Kidney epithelial cell (primary cell): Measurements from ENCODE around the gene TCFL5. TPM values are rescaled to one million over a fixed set of nuclear protein-coding genes. Genes with fewer than 3 reads are reported as not detected.

Experiments
- DNase-seq: peaks from one replicate; pipeline ENCODE4 v3.0.0-alpha.2; 2010; ENCODE audit warnings: low read depth
- H3K27me3 ChIP-seq: 2 replicates; pipeline ENCODE4 v1.6.0; 2011; ENCODE audit warnings: low read length; ENCODE audit not compliant: control insufficient read depth, insufficient read depth
- H3K36me3 ChIP-seq: 2 replicates; pipeline ENCODE4 v1.5.1; 2011; ENCODE audit warnings: low read length; ENCODE audit not compliant: control insufficient read depth, insufficient read depth
- H3K4me3 ChIP-seq: 2 replicates; pipeline ENCODE4 v1.5.1; 2011; ENCODE audit warnings: low read depth, mild to moderate bottlenecking, control low read depth, low read length
- total RNA-seq: library from RNA; depleted of rRNA; stranded (reverse); fragments of >200 nt; gene quantifications from 2 replicates; pipeline ENCODE4 v1.2.3, GENCODE V29; 2015
- TF ChIP-seq, protein P1 (sequence below): IDR thresholded peaks from 2 replicates; pipeline ENCODE4 v1.5.1; 2011; ENCODE audit warnings: mild to moderate bottlenecking, moderate library complexity, low read length, control low read depth, inconsistent platforms; ENCODE audit not compliant: insufficient read depth, poor library complexity, severe bottlenecking

TCFL5 gene
- total RNA-seq, 1 donor from 2014 or later, result 5.4 TPM

DNA sequence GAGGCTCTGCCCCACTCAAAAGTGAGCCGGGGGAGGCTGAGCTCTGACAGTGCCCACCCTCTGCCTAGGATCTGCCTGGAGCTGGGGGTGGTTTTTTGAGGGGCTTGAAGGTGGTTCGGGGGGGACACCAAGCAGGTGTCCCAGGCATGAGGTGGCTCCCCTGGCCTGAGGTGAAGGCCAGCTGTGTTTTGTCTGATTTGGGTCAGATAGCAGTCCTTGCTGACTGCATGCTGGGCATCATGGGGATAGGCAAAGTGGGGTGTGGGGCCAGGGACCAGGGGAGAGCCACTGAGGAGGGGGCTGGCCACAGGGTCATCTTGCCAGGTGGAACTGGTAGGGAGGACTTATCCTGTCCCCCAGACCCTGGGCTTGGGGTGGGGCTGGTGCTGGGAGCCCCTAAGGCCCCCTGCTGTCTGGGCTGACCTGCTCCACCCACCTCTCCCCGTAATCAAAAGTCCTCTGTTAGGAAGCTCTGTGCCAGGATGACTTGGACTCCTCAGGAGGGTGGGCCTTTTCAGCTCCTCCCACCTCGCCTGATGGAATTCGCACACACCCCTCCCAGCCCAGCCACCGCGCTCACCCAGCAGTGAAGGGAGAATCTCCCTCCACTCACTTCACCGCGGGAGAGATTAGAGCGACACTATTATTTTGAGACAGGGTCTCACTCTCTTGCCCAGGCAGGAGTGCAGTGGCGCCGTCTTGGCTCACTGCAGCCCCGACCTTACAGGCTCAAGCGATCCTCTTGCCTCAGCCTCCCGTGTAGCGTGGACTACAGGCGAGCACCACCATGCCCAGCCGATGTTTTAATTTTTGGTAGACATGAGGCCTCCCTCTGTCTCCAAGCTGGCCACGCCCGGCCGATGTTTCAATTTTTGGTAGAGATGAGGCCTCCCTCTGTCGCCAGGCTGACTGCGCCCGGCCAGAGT is 46.3 kb downstream of the TCFL5 start:
- TF ChIP-seq, protein P1, sequence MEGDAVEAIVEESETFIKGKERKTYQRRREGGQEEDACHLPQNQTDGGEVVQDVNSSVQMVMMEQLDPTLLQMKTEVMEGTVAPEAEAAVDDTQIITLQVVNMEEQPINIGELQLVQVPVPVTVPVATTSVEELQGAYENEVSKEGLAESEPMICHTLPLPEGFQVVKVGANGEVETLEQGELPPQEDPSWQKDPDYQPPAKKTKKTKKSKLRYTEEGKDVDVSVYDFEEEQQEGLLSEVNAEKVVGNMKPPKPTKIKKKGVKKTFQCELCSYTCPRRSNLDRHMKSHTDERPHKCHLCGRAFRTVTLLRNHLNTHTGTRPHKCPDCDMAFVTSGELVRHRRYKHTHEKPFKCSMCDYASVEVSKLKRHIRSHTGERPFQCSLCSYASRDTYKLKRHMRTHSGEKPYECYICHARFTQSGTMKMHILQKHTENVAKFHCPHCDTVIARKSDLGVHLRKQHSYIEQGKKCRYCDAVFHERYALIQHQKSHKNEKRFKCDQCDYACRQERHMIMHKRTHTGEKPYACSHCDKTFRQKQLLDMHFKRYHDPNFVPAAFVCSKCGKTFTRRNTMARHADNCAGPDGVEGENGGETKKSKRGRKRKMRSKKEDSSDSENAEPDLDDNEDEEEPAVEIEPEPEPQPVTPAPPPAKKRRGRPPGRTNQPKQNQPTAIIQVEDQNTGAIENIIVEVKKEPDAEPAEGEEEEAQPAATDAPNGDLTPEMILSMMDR, result no peak
- Histone ChIP-seq H3K36me3 (no peaks in the 10 kb centered on the region), H3K4me3 (no peak overlapping the region), H3K27me3 (peaks cover 31% of the 10 kb centered on the region)
- no peak for DNase-seq

- H3K36me3 ChIP-seq, result peaks cover 4% of the 10 kb centered on the region
- H3K27me3 ChIP-seq, result peaks cover 31% of the 10 kb centered on the region
- TF ChIP-seq, protein P1, result no peak
Observed at GRCh38 chr20:62814709-62815065, 46.9 kb downstream of the TCFL5 start.

GRCh38 chr20:62814060-62814708 is 47.4 kb downstream of the TCFL5 start:
- H3K27me3 ChIP-seq, result peaks cover 31% of the 10 kb centered on the region
- no peak overlapping the region for H3K4me3 ChIP-seq
- TF ChIP-seq, protein P1, result no peak
- peaks cover 4% of the 10 kb centered on the region for H3K36me3 ChIP-seq
- no peak for DNase-seq

More at GRCh38 chr20:62814709-62815065, 46.9 kb downstream of the TCFL5 start:
- H3K4me3 ChIP-seq, result no peak overlapping the region
- no peak for DNase-seq

DNA sequence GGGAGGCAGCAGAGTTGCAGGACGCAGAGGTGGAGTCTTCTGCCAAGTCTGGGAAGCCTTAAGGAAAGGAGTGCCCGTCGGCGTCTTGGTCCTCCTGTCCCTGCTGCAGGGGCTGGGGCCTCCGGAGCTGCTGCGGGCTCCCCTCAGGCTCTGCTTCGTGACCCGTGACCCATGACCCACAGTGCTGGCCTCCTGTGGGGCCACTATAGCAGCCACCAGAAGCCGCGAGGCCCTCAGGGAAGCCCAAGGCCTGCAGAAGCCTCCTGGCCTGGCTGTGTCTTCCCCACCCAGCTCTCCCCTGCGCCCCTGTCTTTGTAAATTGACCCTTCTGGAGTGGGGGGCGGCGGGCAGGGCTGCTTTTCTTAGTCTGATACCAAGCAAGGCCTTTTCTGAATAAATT is 48.0 kb downstream of the TCFL5 start:
- peaks cover 4% of the 10 kb centered on the region for H3K36me3 ChIP-seq
- peaks cover 31% of the 10 kb centered on the region for H3K27me3 ChIP-seq
- DNase-seq, result no peak
- TF ChIP-seq, protein P1, result no peak
- no peak overlapping the region for H3K4me3 ChIP-seq

DNA sequence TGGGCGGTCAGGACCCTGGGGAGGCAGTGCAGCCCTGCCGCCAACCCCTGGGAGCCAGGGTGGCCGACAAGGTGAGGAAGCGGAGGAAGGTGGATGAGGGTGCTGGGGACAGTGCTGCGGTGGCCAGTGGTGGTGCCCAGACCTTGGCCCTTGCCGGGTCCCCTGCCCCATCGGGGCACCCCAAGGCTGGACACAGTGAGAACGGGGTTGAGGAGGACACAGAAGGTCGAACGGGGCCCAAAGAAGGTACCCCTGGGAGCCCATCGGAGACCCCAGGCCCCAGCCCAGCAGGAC is 48.8 kb downstream of the TCFL5 start:
- no peak overlapping the region for H3K4me3 ChIP-seq
- peaks cover 4% of the 10 kb centered on the region for H3K36me3 ChIP-seq
- peaks cover 30% of the 10 kb centered on the region for H3K27me3 ChIP-seq
- TF ChIP-seq, protein P1, result no peak
- DNase-seq, result no peak
